ENCODE data around the gene SORL1.

- no peak for TF ChIP-seq POLR2AphosphoS5 (IDR thresholded peaks at IDR 0.05)
- TF ChIP-seq EP300 (IDR thresholded peaks at IDR 0.05), result no peak
- TF ChIP-seq CTCF (IDR thresholded peaks at IDR 0.05), result no peak
- no peak for TF ChIP-seq POLR2A (IDR thresholded peaks at IDR 0.05)
These were observed 22.6 kb downstream of the SORL1 start for GRCh38 chr11:121474680-121475079.

All from gastroesophageal sphincter (tissue), 3 donors.